ENCODE data around the gene FAM124B. TPM values are rescaled to one million over a fixed set of nuclear protein-coding genes. Genes with fewer than 3 reads are reported as not detected.
"Not testable (repeated sequence)": the region's sequence is repeated elsewhere in the genome, so short reads cannot be mapped to it uniquely, and the experiment has no call there.

Gene FAM124B
- total RNA-seq, 2 experiments from 2014 or later, result 0.39 to 0.40 TPM

GRCh38 chr2:224408676-224409075 is 6.8 kb upstream of the FAM124B start:
- Mint-ChIP-seq H3K4me1 (ENCODE audit: low read depth) (no peaks in the 10 kb centered on the region), H3K36me3 (peaks cover 1% of the 10 kb centered on the region), H3K9me3 (no peaks in the 10 kb centered on the region), H3K27ac (no peak overlapping the region), H3K27me3 (peaks cover 15% of the 10 kb centered on the region), H3K4me3 (no peak overlapping the region)
- ChIA-PET POLR2A (no interaction called here), CTCF (no interaction called here)
- no peak for DNase-seq
- intact Hi-C loops (cut with micrococcal nuclease), result no loop called here

GRCh38 chr2:224407241-224407701 is 5.4 kb upstream of the FAM124B start:
- ChIA-PET POLR2A (no interaction called here), CTCF (interaction anchor here (0.8 kb wide), 1 partner anchor 38 kb away, joined by 3 read pairs; no protein-coding TSS in a partner anchor)
- no peak for DNase-seq
- no peak overlapping the region for H3K4me3 Mint-ChIP-seq
- H3K4me1 Mint-ChIP-seq (ENCODE audit: low read depth), result peaks cover under 1% of the 10 kb centered on the region
- intact Hi-C loops (cut with micrococcal nuclease), result no loop called here
- H3K9me3 Mint-ChIP-seq, result no peaks in the 10 kb centered on the region
- no peak overlapping the region for H3K27ac Mint-ChIP-seq
- peaks cover 15% of the 10 kb centered on the region for H3K27me3 Mint-ChIP-seq
- H3K36me3 Mint-ChIP-seq, result peaks cover 1% of the 10 kb centered on the region

DNA sequence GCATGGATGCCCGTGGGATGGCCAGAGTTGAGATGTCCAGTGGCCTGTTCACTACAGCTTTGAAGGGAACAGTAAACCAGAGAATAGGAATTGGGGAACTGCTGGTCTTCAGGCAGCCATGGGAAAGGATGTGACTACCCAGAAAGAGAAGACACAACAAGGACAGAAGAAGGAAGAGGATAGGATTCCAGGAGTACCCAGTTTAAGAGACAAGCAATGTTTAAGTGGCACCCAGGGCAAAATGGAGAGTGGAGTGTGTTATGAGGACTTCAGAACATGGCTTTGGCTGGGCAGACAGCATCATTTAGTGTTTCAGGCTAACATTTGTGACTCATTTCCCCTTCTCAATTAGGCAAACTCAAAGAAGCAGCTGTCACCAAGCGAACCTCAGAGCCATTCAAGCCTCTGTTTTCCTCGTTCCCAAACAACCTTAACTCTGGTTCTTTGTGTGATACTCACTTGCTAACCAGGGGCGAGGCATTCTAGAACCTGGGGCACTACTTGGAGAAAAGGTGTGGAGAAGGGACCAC is 4.0 kb upstream of the FAM124B start:
- POLR2A ChIA-PET, result no interaction called here
- H3K36me3 Mint-ChIP-seq, result peaks cover 1% of the 10 kb centered on the region
- CTCF ChIA-PET, result no interaction called here

GRCh38 chr2:224405412-224405811 is 3.5 kb upstream of the FAM124B start:
- intact Hi-C loops (cut with micrococcal nuclease), result no loop called here
- ChIA-PET POLR2A (no interaction called here), CTCF (no interaction called here)

More for the DNA sequence above, 4.0 kb upstream of the FAM124B start:
- Mint-ChIP-seq H3K27ac (no peak overlapping the region), H3K27me3 (peaks cover 12% of the 10 kb centered on the region), H3K4me1 (ENCODE audit: low read depth) (peaks cover 5% of the 10 kb centered on the region), H3K4me3 (no peak overlapping the region), H3K9me3 (no peaks in the 10 kb centered on the region)
- intact Hi-C loops (cut with micrococcal nuclease), result no loop called here
- no peak for DNase-seq

DNA sequence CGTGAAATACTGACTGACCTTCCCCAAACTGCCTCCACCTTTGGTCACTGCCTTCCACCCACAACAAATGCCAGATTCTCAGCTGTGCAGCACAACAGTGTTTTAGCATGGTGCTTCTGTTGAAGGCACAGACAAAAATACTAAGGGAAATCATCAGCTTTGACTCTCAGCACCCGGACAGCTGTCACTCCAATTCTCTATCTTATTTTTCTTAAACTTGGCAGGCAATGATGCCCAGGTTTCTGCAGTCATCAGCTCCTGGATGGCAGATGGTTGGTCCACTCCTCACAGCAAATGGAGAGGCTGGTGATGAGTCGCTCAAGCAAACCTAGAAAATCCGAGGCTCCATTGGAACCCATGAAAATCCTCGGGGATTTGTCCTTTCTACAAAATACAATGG is 2.9 kb upstream of the FAM124B start:
- Mint-ChIP-seq H3K9me3 (no peaks in the 10 kb centered on the region), H3K27me3 (peaks cover 12% of the 10 kb centered on the region), H3K4me1 (ENCODE audit: low read depth) (peaks cover 5% of the 10 kb centered on the region), H3K4me3 (no peak overlapping the region), H3K27ac (no peak overlapping the region), H3K36me3 (peaks cover 1% of the 10 kb centered on the region)
- DNase-seq, result no peak
- ChIA-PET POLR2A (no interaction called here), CTCF (interaction anchor here (0.8 kb wide), 1 partner anchor 99 kb away, joined by 3 read pairs; no protein-coding TSS in a partner anchor)
- intact Hi-C loops (cut with micrococcal nuclease), result no loop called here

More at GRCh38 chr2:224405412-224405811, 3.5 kb upstream of the FAM124B start:
- Mint-ChIP-seq H3K36me3 (peaks cover 1% of the 10 kb centered on the region), H3K27me3 (peaks cover 12% of the 10 kb centered on the region), H3K27ac (no peak overlapping the region), H3K9me3 (no peaks in the 10 kb centered on the region), H3K4me1 (ENCODE audit: low read depth) (peaks cover 5% of the 10 kb centered on the region), H3K4me3 (no peak overlapping the region)
- no peak for DNase-seq

GRCh38 chr2:224403657-224404056 is 1.8 kb upstream of the FAM124B start:
- Mint-ChIP-seq H3K36me3 (peaks cover 1% of the 10 kb centered on the region), H3K27ac (no peak overlapping the region), H3K9me3 (no peaks in the 10 kb centered on the region), H3K27me3 (peaks cover 12% of the 10 kb centered on the region), H3K4me3 (no peak overlapping the region), H3K4me1 (ENCODE audit: low read depth) (peaks cover 5% of the 10 kb centered on the region)
- intact Hi-C loops (cut with micrococcal nuclease), result no loop called here
- DNase-seq, result no peak
- ChIA-PET CTCF (interaction anchor here (0.6 to 1.5 kb wide), 2 partner anchors 34 to 67 kb away, joined by 3 to 5 read pairs; no protein-coding TSS in a partner anchor), POLR2A (no interaction called here)

GRCh38 chr2:224400886-224401632 is 848 bp downstream of the FAM124B start:
- Mint-ChIP-seq H3K4me3 (peak overlapping the region; percentile 45), H3K27ac (no peak overlapping the region), H3K4me1 (ENCODE audit: low read depth) (peaks cover 5% of the 10 kb centered on the region), H3K27me3 (peaks cover 5% of the 10 kb centered on the region), H3K9me3 (peaks cover 4% of the 10 kb centered on the region), H3K36me3 (no peaks in the 10 kb centered on the region)
- ChIA-PET POLR2A (interaction anchor here (1.3 kb wide), 1 partner anchor 42 kb away, joined by 3 read pairs; no protein-coding TSS in a partner anchor), CTCF (interaction anchor here (0.6 to 2.7 kb wide), 3 partner anchors 32 to 249 kb away, joined by 3 to 13 read pairs (median 6); no protein-coding TSS in a partner anchor)
- DNase-seq, result no peak
- intact Hi-C loops (cut with micrococcal nuclease), result no loop called here

DNA sequence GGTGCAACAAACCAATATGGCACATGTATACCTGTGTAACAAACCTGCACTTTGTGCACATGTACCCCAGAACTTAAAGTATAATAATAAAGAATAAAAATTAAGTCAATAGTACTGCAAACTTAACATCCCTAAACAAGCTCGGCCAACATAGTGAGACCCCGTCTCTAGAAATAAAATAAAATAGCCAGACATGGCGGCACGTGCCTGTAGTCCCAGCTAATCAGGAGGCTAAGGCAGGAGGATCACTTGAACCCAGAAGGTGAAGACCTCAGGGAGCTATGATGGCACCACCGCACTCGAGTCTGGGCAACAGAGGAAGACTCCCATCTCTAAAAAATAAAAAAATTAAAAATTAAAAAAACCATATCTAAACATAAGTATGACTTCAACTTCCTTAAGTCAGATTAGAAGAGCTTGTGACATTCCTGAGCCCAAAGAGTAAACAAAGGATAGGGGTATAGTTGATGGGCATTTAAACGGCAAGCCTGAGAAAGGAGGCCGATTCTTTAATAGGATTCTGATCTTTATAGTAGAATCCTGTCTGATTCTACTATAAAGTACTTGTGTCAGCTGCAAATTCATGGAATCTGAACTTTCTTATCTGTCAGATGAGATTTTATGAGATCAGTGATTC is 1.6 kb downstream of the FAM124B start:
- Mint-ChIP-seq H3K36me3 (no peaks in the 10 kb centered on the region), H3K27me3 (peaks cover 5% of the 10 kb centered on the region), H3K4me1 (ENCODE audit: low read depth) (peaks cover 5% of the 10 kb centered on the region), H3K4me3 (no peak overlapping the region), H3K27ac (no peak overlapping the region), H3K9me3 (peaks cover 4% of the 10 kb centered on the region)
- ChIA-PET CTCF (interaction anchor here (0.6 to 2.7 kb wide), 4 partner anchors 8 to 250 kb away, joined by 3 to 13 read pairs (median 6); no protein-coding TSS in a partner anchor), POLR2A (no interaction called here)
- no peak for DNase-seq
- intact Hi-C loops (cut with micrococcal nuclease), result no loop called here

GRCh38 chr2:224398289-224398688 is 3.6 kb downstream of the FAM124B start:
- Mint-ChIP-seq H3K4me1 (ENCODE audit: low read depth) (peaks cover 5% of the 10 kb centered on the region), H3K9me3 (peaks cover 4% of the 10 kb centered on the region), H3K27ac (no peak overlapping the region), H3K4me3 (no peak overlapping the region), H3K27me3 (peaks cover 1% of the 10 kb centered on the region), H3K36me3 (no peaks in the 10 kb centered on the region)
- ChIA-PET POLR2A (no interaction called here), CTCF (interaction anchor here (0.6 kb wide), 1 partner anchor 90 kb away, joined by 3 read pairs; no protein-coding TSS in a partner anchor)
- intact Hi-C loops (cut with micrococcal nuclease), result no loop called here
- DNase-seq, result no peak

DNA sequence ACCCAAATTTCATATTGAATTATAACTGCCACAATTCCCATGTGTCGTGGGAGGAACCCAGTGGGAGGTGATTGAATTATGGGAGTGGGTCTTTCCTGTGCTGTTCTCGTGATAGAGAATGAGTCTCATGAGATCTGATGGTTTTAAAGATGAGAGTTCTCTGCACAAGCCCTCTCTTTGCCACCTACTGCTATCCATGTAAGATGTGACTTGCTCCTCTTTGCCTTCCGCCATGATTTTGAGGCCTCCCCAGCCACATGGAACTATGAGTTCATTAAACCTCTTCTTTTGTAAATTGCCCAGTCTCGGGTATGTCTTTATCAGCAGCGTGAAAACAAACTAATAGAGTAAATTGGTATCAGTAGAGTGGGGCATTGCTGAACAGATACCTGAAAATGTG is 4.8 kb downstream of the FAM124B start:
- DNase-seq; CTCF ChIA-PET; intact Hi-C loops (cut with micrococcal nuclease); H3K9me3 Mint-ChIP-seq; H3K27me3 Mint-ChIP-seq; H3K27ac Mint-ChIP-seq; H3K4me3 Mint-ChIP-seq; H3K4me1 Mint-ChIP-seq (ENCODE audit: low read depth); H3K36me3 Mint-ChIP-seq; POLR2A ChIA-PET: not testable (repeated sequence)

- no peaks in the 10 kb centered on the region for H3K36me3 Mint-ChIP-seq
- intact Hi-C loops (cut with micrococcal nuclease), result no loop called here
- H3K9me3 Mint-ChIP-seq, result peaks cover 4% of the 10 kb centered on the region
- H3K27ac Mint-ChIP-seq, result no peak overlapping the region
- DNase-seq, result no peak
- CTCF ChIA-PET, result no interaction called here
- no peaks in the 10 kb centered on the region for H3K27me3 Mint-ChIP-seq
- H3K4me3 Mint-ChIP-seq, result no peak overlapping the region
- POLR2A ChIA-PET, result no interaction called here
- H3K4me1 Mint-ChIP-seq (ENCODE audit: low read depth), result no peaks in the 10 kb centered on the region
Observed at GRCh38 chr2:224395620-224396390, 6.1 kb downstream of the FAM124B start.

Data from activated CD4-positive, alpha-beta memory T cell treated with anti-CD3 and anti-CD28 coated beads for 36 hours (primary cell).